Spleen (tissue), 7 donors: ENCODE data around the gene NKAIN2.

ENCODE experiments used
- CTCF ChIP-seq, 11 experiments: fragments of 200-600 bp in 7 of 11; fragments of 450-650 bp in 4 of 11; sonication (generic) in 4 of 11; IDR thresholded peaks in 8 of 11; conservative IDR thresholded peaks in 3 of 11; 1 replicate in 7 of 11; 2 replicates in 4 of 11; pipeline versions ENCODE4 v1.4.0 to v1.8.0; 2016 to 2021; ENCODE audit warnings: antibody characterized with exemption in 11 of 11, inconsistent platforms in 4 of 11, mild to moderate bottlenecking in 1 of 11
- POLR2A ChIP-seq, 3 donors: fragments of 450-650 bp; IDR thresholded peaks; one replicate each; pipeline ENCODE4 v1.5.1; 2017; ENCODE audit warnings: antibody characterized with exemption in 3 of 3, mild to moderate bottlenecking in 1 of 3
- donor health status: DM: no; HTN: no; CAD: no; lungs with moderate emphysema.
- donor health status: DM: no; HTN: no; CAD: no.
- donor health status: DM: no; HTN: no; CAD: no.

GRCh38 chr6:124694139-124694705 lies 890.6 kb downstream of the NKAIN2 start:
- TF ChIP-seq CTCF (IDR thresholded peaks at IDR 0.05 in 8 of 11, conservative IDR thresholded peaks at IDR 0.05 in 3 of 11) (no peak), POLR2A (IDR thresholded peaks at IDR 0.05) (no peak)
